ENCODE results near the gene RIMS1. TPM values are rescaled to one million over a fixed set of nuclear protein-coding genes. Genes with fewer than 3 reads are reported as not detected.

RIMS1 gene
- total RNA-seq, 1 donor from 2014 or later: 3.9 TPM

GRCh38 chr6:72040111-72040510, 153.8 kb downstream of the RIMS1 start:
- no peak for ATAC-seq
- H3K4me1 ChIP-seq: no peaks in the 10 kb centered on the region
- H3K4me3 ChIP-seq: no peak overlapping the region
- no peaks in the 10 kb centered on the region for H3K36me3 ChIP-seq
- no peak for DNase-seq
- H3K27ac ChIP-seq: no peak overlapping the region
- H3K27me3 ChIP-seq: no peaks in the 10 kb centered on the region
- TF ChIP-seq CTCF (IDR thresholded peaks at IDR 0.05): no peak
- H3K9me3 ChIP-seq: no peaks in the 10 kb centered on the region
- intact Hi-C loops (cut with DNase I): no loop called here

- TF ChIP-seq CTCF (IDR thresholded peaks at IDR 0.05): peak; percentile 17
- intact Hi-C loops (cut with DNase I): no loop called here
- no peaks in the 10 kb centered on the region for H3K36me3 ChIP-seq
- no peaks in the 10 kb centered on the region for H3K27me3 ChIP-seq
- no peaks in the 10 kb centered on the region for H3K4me1 ChIP-seq
- ATAC-seq (peak; percentile 60), DNase-seq (no peak)
- no peak overlapping the region for H3K27ac ChIP-seq
- H3K4me3 ChIP-seq: no peak overlapping the region
- no peaks in the 10 kb centered on the region for H3K9me3 ChIP-seq
These were observed 155.7 kb downstream of the RIMS1 start for GRCh38 chr6:72042088-72042487.

DNA sequence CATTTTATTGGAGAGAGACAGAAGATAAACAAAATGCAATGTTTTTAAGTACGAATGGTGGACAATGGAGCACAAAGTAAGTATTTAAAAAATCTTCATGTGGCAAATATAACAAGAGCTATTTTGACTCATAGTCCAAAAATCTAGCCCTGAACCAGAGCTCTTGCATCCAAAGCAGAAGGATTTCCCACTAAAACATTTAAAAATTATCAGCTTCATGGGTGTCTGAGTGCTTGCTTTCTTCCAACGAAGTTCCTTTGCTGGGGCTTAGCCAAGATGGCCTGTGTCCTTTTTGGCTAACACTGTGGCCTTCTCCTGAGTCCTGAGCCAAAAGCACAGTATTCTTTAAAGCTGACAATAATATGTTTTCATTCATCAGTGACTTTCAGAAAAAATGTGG, 161.7 kb downstream of the RIMS1 start:
- DNase-seq: no peak

GRCh38 chr6:72049376-72049775, 163.0 kb downstream of the RIMS1 start:
- DNase-seq: no peak
- H3K27me3 ChIP-seq: no peaks in the 10 kb centered on the region
- no peak for ATAC-seq
- no peaks in the 10 kb centered on the region for H3K4me1 ChIP-seq
- no peak for TF ChIP-seq CTCF (IDR thresholded peaks at IDR 0.05)
- no peak overlapping the region for H3K27ac ChIP-seq
- H3K9me3 ChIP-seq: no peaks in the 10 kb centered on the region
- no peaks in the 10 kb centered on the region for H3K36me3 ChIP-seq
- intact Hi-C loops (cut with DNase I): no loop called here
- H3K4me3 ChIP-seq: no peak overlapping the region

More for the DNA sequence above, 161.7 kb downstream of the RIMS1 start:
- ATAC-seq: no peak
- no peak overlapping the region for H3K27ac ChIP-seq
- no peak for TF ChIP-seq CTCF (IDR thresholded peaks at IDR 0.05)
- no peaks in the 10 kb centered on the region for H3K4me1 ChIP-seq
- H3K27me3 ChIP-seq: no peaks in the 10 kb centered on the region
- intact Hi-C loops (cut with DNase I): no loop called here
- H3K9me3 ChIP-seq: no peaks in the 10 kb centered on the region
- no peaks in the 10 kb centered on the region for H3K36me3 ChIP-seq
- H3K4me3 ChIP-seq: no peak overlapping the region

DNA sequence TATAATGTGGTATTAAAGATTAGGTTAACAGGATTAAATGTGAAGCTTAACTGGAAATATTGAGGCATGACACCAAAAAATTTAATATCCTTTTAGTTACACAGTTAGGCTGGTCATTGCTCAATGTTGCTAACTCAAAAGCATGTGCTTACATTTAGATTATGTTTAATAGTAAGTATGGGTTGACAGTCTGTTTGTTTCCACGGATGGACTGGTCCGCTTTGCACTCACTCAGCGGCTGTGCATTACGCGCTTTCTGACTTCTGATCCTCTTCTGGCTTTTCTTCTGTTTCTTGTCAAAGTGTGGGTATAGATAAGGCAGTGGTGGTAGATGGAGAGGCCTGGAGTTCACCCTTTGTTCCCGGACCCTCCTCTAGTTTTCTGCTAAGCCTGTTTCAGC, 174.9 kb downstream of the RIMS1 start:
- Histone ChIP-seq H3K27ac (no peak overlapping the region), H3K4me3 (no peak overlapping the region), H3K36me3 (no peaks in the 10 kb centered on the region), H3K4me1 (no peaks in the 10 kb centered on the region), H3K27me3 (no peaks in the 10 kb centered on the region), H3K9me3 (no peaks in the 10 kb centered on the region)
- no peak for TF ChIP-seq CTCF (IDR thresholded peaks at IDR 0.05)
- intact Hi-C loops (cut with DNase I): no loop called here
- ATAC-seq: no peak
- DNase-seq: no peak

DNA sequence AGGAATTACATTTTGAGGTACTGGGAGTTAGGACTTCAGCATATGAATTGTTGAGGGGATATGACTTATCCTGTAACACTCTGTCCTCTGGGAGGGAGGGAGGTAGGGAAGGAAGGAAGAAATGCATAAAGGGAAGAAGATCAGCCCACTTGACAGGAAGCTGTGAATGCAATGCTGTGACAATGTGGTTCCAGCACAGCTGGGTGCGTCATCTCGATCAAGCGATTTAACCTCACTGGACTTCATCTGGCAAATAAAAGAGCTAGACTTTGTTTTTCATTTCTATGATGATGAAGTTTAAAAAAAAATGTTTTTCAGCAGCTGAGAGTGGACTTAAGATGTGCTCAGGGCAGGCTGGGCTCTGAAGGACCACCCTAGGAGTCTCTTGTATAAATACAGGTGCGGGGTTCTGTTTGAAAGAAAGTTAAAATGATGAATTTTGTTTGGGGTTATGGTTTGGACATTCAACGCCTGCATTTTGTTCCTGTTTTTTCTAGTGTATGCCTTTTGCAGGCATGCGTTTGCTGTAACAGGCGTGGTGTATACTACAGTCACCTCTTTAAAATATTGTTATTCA, 178.1 kb downstream of the RIMS1 start:
- no peak for ATAC-seq
- Histone ChIP-seq H3K27me3 (no peaks in the 10 kb centered on the region), H3K36me3 (no peaks in the 10 kb centered on the region), H3K4me3 (no peak overlapping the region), H3K27ac (no peak overlapping the region), H3K4me1 (no peaks in the 10 kb centered on the region), H3K9me3 (no peaks in the 10 kb centered on the region)
- no peak for TF ChIP-seq CTCF (IDR thresholded peaks at IDR 0.05)
- no peak for DNase-seq
- intact Hi-C loops (cut with DNase I): no loop called here
